ENCODE measurements around the gene ST7L. TPM values are rescaled to one million over a fixed set of nuclear protein-coding genes. Genes with fewer than 3 reads are reported as not detected.

ST7L gene
- total RNA-seq, 1 experiment from 2014 or later, result 17.5 TPM

DNA sequence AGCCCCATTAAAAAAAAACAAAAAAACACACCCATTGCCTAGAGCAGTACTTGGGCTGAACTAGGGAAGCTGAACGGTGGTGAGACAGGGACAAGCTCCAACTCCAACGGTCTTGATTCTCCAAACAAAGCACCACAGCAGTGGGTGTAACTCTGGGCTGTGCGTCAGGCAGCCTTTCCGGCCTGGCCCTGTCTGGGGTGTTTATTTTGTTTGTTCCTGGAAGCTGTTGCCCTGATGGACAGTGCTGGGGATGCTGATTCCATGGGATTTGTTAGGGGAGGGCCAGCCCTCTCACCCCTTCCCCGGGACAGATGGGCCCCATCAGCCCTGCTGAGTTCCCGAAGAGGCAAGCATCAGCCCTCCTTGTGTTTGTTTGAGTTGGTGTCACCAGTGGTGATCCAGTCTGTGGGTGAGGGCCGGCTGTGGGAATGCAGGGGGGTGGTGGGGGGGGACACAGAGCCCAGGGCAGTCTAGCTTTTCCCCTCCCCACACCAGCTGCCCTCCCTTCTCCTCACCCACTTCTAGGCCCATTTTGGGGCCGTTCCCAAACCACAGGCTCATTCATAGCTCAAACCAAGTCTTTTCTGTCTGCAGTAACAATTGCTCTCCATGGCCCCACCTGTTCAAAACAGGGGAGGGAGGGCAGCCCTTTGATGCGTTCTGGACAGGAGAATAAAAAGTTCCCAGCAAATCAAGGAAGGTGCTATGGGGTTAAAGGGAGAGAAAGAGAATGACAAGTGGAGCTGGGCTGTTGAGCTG lies 105.7 kb downstream of the ST7L start:
- ChIA-PET POLR2A (ENCODE audit: unreplicated experiment) (no interaction called here), CTCF (no interaction called here)
- H3K36me3 ChIP-seq (ENCODE audit: low read depth, low read length), result no peaks in the 10 kb centered on the region
- no peaks in the 10 kb centered on the region for H4K20me1 ChIP-seq (ENCODE audit: low read length)
- ATAC-seq (no peak), DNase-seq (no peak)
- H3K27ac ChIP-seq (ENCODE audit: low read length), result no peak overlapping the region
- no peaks in the 10 kb centered on the region for H3K9me3 ChIP-seq (ENCODE audit: low read length)
- no peaks in the 10 kb centered on the region for H3F3A ChIP-seq (ENCODE audit: low read length, unreplicated experiment)
- no peak overlapping the region for H3K9ac ChIP-seq (ENCODE audit: low read length)
- H3K4me2 ChIP-seq (ENCODE audit: low read length), result no peak overlapping the region
- no peak overlapping the region for H2AFZ ChIP-seq (ENCODE audit: low read length)
- TF ChIP-seq, protein P1, sequence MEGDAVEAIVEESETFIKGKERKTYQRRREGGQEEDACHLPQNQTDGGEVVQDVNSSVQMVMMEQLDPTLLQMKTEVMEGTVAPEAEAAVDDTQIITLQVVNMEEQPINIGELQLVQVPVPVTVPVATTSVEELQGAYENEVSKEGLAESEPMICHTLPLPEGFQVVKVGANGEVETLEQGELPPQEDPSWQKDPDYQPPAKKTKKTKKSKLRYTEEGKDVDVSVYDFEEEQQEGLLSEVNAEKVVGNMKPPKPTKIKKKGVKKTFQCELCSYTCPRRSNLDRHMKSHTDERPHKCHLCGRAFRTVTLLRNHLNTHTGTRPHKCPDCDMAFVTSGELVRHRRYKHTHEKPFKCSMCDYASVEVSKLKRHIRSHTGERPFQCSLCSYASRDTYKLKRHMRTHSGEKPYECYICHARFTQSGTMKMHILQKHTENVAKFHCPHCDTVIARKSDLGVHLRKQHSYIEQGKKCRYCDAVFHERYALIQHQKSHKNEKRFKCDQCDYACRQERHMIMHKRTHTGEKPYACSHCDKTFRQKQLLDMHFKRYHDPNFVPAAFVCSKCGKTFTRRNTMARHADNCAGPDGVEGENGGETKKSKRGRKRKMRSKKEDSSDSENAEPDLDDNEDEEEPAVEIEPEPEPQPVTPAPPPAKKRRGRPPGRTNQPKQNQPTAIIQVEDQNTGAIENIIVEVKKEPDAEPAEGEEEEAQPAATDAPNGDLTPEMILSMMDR (conservative IDR thresholded peaks at IDR 0.05; ENCODE audit: low read depth, low read length), result no peak
- peaks cover 6% of the 10 kb centered on the region for H3K4me1 ChIP-seq (ENCODE audit: insufficient read depth, low read length)
- H3K4me3 ChIP-seq (ENCODE audit: low read length), result no peak overlapping the region
- H3K79me2 ChIP-seq (ENCODE audit: low read length), result no peaks in the 10 kb centered on the region
- no TSS peak for BruUV-seq (replicated peaks)
- no peaks in the 10 kb centered on the region for H3K9me2 ChIP-seq (replicated peaks; ENCODE audit: low read length)
- intact Hi-C loops (cut with micrococcal nuclease), result no loop called here
- no peaks in the 10 kb centered on the region for H3K27me3 ChIP-seq (ENCODE audit: low read length)

DNA sequence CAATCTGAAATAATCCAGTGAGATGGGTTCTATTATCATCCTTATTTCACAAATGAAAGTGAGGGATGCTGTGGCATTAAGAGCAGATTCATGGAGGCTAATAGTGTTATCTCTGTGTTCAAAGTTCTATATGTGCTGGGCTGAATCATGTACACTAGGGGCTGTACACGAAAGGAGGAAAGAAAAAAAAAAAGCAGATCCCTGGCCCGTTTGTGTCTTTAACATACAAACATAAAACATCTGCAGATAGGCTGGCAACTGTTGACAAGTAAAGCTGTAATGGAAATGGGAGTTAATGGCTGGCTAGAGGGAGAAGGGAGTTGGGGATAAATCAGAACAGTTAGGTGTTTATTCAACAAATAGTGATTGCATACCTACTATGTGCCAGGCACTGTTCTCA lies 107.0 kb downstream of the ST7L start:
- ChIA-PET CTCF (no interaction called here), POLR2A (ENCODE audit: unreplicated experiment) (no interaction called here)
- H3K79me2 ChIP-seq (ENCODE audit: low read length), result no peaks in the 10 kb centered on the region
- no peaks in the 10 kb centered on the region for H3K36me3 ChIP-seq (ENCODE audit: low read depth, low read length)
- no peak overlapping the region for H3K4me2 ChIP-seq (ENCODE audit: low read length)
- no peak for TF ChIP-seq EZH2 (IDR thresholded peaks at IDR 0.05; ENCODE audit: low read length, unreplicated experiment)
- TF ChIP-seq, protein P1 (conservative IDR thresholded peaks at IDR 0.05; ENCODE audit: low read depth, low read length), result no peak
- TF ChIP-seq EZH2phosphoT487 (IDR thresholded peaks at IDR 0.05; ENCODE audit: borderline replicate concordance, low read length), result no peak
- ATAC-seq (no peak), DNase-seq (no peak)
- no peaks in the 10 kb centered on the region for H3K9me3 ChIP-seq (ENCODE audit: low read length)
- peaks cover 12% of the 10 kb centered on the region for H3K4me1 ChIP-seq (ENCODE audit: insufficient read depth, low read length)
- no TSS peak for BruUV-seq (replicated peaks)
- H3K4me3 ChIP-seq (ENCODE audit: low read length), result no peak overlapping the region
- H4K20me1 ChIP-seq (ENCODE audit: low read length), result no peaks in the 10 kb centered on the region
- intact Hi-C loops (cut with micrococcal nuclease), result no loop called here
- no peak overlapping the region for H2AFZ ChIP-seq (ENCODE audit: low read length)
- H3K9me2 ChIP-seq (replicated peaks; ENCODE audit: low read length), result no peaks in the 10 kb centered on the region
- no peaks in the 10 kb centered on the region for H3F3A ChIP-seq (ENCODE audit: low read length, unreplicated experiment)
- no peaks in the 10 kb centered on the region for H3K27me3 ChIP-seq (ENCODE audit: low read length)
- no peak overlapping the region for H3K9ac ChIP-seq (ENCODE audit: low read length)
- no peak overlapping the region for H3K27ac ChIP-seq (ENCODE audit: low read length)

DNA sequence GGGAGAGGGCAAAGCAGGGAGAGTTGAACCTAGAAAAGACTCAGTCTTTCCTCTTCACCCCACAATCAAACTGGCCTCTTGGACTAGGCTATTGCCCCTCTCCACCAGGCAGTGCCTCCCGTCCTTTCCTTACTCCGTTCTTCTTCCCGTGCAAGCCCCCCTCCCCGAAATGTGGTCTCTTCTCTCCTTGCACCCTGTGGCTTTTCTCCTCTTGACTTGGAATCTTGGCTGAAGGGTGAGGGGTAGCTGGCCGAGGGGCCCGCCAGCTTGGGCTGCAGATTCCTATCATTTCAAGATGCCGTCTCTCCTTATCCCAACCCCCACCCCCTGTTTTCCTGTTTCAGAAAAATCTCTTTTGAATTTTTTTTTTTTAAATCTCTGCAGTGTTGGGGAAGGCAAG lies 108.6 kb downstream of the ST7L start:
- CTCF ChIA-PET, result no interaction called here
- intact Hi-C loops (cut with micrococcal nuclease), result no loop called here

More for the DNA sequence above, 108.6 kb downstream of the ST7L start:
- DNase-seq (no peak), ATAC-seq (no peak)
- Histone ChIP-seq H2AFZ (ENCODE audit: low read length) (no peak overlapping the region), H3K27ac (ENCODE audit: low read length) (no peak overlapping the region), H3K9me2 (replicated peaks; ENCODE audit: low read length) (no peaks in the 10 kb centered on the region), H3K36me3 (ENCODE audit: low read depth, low read length) (no peaks in the 10 kb centered on the region), H3K79me2 (ENCODE audit: low read length) (no peaks in the 10 kb centered on the region), H3K27me3 (ENCODE audit: low read length) (no peaks in the 10 kb centered on the region), H3K4me3 (ENCODE audit: low read length) (no peak overlapping the region), H3K4me1 (ENCODE audit: insufficient read depth, low read length) (peaks cover 8% of the 10 kb centered on the region), H3K9me3 (ENCODE audit: low read length) (no peaks in the 10 kb centered on the region), H3F3A (ENCODE audit: low read length, unreplicated experiment) (no peaks in the 10 kb centered on the region), H3K9ac (ENCODE audit: low read length) (no peak overlapping the region), H3K4me2 (ENCODE audit: low read length) (no peak overlapping the region), H4K20me1 (ENCODE audit: low read length) (no peaks in the 10 kb centered on the region)
- no TSS peak for BruUV-seq (replicated peaks)
- POLR2A ChIA-PET (ENCODE audit: unreplicated experiment), result no interaction called here
- TF ChIP-seq, protein P1 (conservative IDR thresholded peaks at IDR 0.05; ENCODE audit: low read depth, low read length), result no peak
- TF ChIP-seq EZH2phosphoT487 (IDR thresholded peaks at IDR 0.05; ENCODE audit: borderline replicate concordance, low read length) (no peak), EZH2 (IDR thresholded peaks at IDR 0.05; ENCODE audit: low read length, unreplicated experiment) (no peak)

All from PC-3 (cell line).